HG02798 (cell line): ENCODE results near the gene NIFK.

Experiments used
- ATAC-seq: cut with Tn5 transposase; IDR thresholded peaks from one replicate; pipeline ENCODE4 v1.9.1; 2021; ENCODE audit warnings: mild to moderate bottlenecking; ENCODE audit not compliant: unreplicated experiment, poor library complexity

Gene NIFK

DNA sequence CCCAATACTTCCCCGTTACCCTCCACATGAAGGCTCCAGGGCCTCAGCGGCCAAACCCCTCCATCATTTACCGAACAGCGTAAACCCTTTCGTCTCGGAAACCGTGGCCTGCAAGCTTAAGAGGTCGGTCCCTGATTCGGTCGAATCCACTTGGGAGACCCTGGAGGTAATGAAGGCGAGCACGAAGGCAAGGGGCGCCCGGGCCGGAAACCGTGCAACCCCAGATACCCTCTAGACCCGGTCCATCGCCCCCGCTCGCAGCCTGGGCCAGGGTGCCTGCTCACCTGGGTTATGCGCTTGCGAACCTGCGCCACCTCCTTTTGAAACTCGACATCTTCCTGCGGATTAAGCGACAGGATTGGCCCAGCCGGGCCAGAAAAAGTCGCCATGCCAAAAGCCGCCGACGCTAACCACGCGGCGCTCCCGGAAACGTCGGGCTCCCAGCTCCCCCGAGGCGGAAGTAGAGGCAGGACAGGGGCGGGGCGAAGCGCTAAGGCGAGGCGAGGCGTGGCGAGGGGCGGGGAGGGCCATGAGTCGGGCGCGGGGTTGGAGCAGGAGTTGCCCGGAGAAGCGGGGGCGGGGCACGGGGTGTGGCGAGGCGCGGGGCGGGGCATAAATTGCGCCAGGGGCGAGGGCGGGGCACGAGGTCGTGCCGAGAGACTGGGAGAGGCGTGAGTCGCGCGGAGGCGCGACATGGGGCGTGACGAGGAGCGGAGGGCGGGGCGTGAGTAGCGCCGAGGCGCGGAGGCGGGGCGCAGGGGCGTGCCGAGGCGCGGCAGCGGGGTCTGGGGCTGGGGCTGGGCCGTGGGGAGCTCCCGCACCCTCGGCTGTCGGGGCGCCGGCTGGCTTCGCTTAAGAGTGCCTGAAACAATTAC lies at the start of gene NIFK:
Gene NIFK (minus strand): TSS at position 414 of the 875 bp plus-strand sequence. CDS start 25 bp downstream, at position 389.
- ATAC-seq, result peak; percentile 92

DNA sequence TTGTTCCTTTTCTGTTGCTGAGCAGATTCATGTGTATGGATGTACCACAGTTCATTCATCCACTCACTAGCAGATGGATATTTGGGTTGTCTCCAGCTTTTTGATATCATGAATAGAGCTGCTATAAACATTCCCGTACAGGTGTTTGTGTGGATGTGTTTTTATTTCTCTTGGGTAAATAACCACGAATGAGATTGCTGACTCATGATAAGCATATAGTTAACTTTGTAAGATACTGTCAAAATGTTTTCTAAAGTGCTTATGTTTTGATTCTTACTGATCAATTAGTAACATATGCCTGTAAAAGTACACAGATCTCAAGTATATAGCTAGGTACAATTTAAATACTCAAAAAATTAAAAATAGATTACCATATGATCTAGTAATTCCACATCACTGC lies 46.5 kb upstream of the NIFK start:
- ATAC-seq, result no peak

DNA sequence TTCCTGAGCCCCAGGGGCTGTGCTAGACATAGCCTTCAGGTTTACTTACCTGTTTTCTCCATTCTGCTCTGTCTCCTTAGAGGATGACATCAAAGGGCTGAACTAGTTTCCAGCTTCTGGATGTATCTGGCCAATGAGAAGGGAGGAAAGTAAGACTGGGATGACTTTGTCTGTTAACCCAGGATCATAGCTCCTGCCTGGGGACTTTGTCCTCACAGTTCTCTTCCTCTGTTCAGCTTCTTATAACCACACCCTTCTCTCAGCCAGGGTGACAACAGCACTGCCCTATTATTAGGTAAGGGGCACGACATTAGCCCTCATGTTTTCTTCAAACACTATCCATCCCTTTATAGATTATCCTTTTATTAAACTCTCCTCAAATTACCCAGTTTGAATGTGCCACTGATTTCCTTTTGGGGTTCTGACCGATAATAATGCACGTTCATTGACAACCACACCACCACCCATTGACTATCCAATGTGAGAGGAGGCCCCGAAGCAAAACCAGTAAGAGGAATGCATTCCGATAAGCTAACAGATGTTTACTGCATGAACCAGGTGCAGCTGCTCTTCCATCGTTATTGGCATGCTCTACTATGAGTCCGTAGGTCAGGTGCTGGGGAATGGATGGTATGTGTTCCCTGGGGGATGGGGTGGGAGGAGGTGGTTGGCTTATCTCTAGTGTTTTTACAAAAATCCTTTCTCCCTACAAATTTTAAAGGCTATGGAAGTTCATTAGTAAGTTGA lies 42.2 kb upstream of the NIFK start:
- ATAC-seq, result no peak

DNA sequence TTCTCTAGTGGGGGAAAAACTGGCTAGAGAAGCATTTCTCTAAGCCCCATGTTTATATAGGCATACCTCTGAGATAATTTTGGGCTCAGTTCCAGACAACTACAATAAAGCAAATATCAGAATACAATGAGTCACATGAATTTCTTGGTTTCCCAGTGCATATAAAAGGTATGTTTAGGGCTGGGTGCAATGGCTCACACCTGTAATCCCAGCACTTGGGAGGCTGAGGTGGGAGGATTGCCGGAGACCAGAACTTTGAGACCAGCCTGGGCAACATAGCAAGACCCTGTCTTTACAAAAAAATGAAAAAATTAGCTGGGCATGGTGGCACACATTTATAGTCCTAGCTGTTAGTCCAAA lies 41.0 kb upstream of the NIFK start:
- ATAC-seq, result no peak

DNA sequence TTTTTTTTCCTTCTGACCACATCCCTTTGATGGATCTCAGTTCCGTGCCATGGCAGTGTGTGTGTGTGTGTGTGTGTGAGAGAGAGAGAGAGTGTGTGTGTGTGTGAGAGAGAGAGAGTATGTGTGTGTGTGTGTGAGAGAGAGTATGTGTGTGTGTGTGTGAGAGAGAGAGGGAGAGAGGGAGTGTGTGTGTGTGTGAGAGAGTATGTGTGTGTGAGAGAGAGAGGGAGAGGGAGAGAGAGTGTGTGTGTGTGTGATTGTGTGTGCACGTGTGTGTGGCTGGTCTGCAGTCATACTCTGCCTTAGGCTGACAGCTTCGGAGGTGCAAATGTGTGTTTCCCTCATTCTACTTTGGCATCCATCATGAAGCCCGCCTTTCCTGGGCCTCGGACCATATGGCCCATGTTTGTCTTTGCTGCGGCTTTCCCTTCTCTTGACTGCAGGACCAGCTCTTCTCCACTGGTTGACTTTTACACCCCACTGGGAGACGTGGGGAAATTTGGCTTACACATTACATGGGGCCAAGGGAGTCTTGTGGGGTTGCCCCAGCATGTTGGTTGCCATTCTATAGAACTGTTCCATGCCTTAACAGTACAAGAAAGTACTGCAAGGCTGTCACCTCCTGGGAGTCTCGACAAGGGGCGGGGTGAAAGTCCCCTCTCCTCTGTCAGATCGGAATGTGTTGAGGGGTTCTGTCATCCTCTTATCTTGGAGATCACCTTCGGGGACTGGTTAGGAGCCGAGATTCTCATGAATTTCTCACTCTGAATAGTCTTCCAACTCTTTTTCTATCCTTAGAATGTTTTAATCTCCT lies 40.4 kb upstream of the NIFK start:
- ATAC-seq, result no peak

DNA sequence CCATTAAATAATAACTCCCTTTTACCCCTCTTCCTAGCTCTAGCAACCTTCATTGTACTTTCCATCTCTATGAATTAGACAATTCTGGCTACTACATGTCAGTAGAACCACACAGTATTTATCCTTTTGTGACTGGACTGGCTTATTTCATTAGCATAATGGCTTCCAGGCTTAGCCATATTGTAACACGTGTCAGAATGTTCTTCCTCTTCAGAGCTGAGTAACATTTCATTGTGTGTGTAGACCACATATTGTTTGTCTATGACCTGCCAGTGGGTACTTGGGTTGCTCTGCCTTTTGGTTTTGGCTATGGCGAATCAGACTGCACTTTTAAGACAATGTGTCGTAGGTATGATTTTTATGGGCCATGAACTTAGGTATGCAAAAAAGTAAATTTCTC lies 39.7 kb upstream of the NIFK start:
- no peak for ATAC-seq

DNA sequence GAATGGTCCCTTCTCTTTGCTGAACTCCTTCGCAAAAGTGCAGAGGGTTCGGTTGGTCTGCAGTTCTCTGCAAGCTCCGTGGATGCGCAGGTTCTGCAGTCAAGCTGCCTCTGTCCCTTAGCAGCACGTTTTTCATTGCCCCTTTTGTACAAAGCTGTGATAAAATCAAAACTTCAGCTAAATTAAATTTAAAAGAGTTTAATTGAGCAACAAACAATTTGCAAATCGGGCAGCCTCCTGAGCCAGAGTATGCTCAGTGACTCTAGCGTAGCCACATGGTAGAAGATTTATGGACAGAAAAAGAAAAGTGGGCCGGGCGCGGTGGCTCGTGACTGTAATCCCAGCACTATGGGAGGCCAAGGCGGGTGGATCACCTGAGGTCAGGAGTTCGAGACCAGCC lies 37.6 kb upstream of the NIFK start:
- no peak for ATAC-seq

DNA sequence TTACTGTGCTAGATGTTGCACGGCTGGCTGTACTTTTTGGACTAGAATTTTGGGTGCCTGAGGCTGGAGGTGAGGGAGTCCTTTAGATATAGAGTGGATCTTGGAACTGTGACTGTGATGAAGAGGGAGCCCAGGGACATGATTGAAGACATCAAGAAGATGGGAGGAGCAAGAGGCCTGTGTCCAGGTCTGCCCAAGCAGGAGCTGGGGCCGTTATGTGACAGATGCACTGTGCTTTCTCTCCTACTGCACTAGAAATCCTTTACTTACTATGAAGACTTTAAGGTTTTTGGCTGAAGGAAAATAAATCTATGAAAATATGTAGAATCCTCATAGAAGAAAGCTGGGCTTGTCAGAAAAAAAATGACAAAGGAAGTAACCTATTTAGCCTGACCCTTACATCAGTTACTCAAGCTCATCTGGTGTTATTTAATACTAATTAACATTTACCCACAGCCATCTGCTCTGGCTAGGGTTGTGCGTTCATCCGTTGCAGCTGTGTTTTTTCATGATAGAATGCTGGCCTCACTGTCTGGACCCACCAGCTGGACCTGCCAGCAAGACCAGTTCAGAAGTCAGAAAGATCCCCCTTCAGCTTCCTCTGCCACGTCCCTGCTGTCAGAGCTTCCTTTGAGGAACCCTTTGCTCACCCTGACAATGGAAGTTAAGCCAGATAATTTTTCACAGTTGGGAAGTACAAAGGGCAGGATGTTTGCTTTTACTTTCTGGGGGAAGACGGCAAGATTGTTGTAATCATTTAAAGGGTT lies 35.5 kb upstream of the NIFK start:
- ATAC-seq, result no peak

DNA sequence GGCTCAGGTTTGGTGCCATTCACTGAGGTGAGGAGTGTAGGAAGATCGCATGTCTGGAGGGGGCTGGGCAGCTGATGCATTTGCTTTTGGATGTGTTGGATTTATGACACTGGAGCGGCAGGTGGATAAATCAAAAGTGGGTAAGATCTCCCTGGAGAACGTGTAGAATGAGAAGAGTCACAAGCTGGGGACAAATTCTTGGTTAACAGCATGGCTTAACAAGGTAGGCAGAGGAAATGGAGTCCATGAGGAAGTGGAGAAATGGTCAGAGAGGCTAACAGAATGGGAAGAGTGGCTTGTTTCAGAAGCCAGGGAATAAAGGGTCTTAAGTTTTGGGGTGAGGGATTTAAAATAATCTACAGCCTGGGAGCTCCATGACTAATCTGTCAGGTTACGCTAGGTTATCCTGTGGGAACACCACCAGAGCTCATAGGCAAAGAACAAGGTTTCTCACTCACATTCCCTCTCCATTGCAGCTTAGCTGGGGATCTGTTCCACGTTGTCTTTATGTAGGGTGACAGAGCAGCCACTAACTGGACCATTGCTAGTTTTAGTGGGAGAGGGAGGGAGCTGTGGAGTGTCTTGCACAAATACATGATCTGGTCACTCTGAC lies 31.6 kb upstream of the NIFK start:
- no peak for ATAC-seq

DNA sequence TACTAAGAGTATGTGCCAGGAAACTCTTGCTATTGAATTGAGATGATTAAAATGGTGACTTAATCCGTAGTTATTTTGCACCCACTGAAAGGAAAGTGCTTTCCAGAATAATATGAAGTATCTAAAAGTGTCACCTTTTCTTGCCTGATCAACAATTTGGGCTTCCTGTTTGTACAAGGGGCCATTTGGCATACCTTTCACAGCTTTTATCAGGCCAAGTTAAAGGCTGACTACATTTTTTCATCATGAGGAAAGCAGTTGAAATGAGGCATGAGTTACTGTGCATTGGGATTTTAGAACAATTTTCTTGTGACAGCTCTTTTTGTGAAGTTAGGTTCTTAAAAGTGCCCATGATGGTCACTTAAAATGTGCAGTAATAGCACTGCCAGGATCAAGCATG lies 29.9 kb upstream of the NIFK start:
- no peak for ATAC-seq

DNA sequence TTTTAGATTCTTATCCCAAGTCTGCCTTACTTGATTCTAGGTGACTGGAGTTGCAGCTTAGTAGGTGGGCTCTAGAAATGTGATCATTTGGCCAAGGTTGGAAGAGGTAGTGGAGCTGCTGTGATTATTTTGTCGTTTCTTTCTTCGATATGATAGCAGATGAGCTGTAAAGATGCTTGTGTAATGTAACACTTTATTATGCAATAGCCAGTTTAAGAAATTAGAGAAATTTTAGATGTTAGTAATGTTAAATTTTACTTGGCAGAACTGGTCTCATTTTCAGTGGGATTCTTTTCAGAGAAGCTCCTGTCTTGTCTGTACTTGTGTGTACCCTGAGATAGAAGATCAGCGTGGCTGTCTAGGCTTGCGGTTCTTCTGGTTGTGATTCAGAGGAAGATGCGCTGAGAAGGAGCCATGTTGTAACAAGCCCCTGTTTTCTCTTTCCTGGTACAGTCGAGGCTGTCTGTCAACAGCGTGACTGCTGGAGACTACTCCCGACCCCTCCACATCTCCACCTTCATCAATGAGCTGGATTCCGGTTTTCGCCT lies 28.1 kb upstream of the NIFK start:
- no peak for ATAC-seq

DNA sequence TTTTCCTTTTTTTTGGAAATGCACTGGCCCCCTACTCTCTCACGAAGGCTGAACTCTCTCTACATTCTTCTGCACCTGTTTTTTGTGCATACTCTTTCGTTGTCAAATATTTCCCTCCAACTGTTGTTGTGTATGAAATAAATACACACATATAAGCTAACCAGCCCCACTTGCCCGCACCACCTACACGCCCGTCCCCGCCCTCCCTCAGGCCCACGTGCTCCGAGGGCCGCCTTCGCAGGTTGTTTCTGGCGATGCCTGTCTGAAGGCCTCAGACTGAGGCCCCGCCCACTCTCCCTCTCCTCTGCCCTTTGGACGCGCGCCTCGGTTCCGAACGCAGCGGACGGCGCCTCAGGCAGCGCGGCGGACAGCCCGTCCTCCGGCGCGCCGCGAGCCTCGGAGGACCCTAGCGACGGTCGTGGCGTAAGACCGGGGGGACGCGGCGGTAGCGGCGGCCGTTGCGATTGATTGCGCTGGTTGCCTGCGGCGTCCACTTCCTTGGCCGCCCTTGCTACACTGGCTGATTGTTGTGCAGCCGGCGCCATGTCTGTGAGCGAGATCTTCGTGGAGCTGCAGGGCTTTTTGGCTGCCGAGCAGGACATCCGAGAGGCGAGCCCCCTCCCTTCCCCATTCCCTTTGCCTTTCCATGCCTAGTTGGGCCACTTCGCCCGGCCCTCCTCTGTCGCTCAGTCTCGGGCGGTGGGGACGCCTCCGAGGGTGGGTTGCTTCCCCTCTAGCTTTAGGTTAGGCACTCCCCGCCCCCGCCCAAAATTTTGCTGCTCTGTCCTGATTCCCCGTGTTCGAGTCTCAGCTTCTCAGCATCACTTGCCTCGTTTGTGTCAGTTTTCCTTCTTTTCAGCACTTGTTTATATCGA lies 18.8 kb upstream of the NIFK start, which contains the start of gene TSN:
Gene TSN (plus strand): TSS at position 415 of the 875 bp plus-strand sequence. CDS start 129 bp downstream, at position 544.
- peak; percentile 100 for ATAC-seq

DNA sequence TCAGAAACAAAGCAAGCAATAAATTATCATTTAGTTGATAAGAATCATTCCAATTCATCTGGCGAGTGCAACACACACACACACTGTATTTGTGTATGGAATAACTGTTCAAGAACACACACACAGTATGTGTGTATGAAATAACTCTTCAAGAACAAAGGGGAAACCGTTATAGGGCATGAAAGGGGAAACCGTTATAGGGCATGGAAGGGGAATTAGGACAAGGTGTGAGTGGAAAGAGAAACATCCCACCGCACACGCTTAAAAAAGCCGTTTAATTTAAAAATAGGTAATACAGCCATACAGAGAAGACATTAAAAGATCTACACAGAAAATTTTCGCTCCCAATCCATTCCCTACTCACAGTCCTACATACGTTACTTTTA lies 18.2 kb upstream of the NIFK start:
- no peak for ATAC-seq

DNA sequence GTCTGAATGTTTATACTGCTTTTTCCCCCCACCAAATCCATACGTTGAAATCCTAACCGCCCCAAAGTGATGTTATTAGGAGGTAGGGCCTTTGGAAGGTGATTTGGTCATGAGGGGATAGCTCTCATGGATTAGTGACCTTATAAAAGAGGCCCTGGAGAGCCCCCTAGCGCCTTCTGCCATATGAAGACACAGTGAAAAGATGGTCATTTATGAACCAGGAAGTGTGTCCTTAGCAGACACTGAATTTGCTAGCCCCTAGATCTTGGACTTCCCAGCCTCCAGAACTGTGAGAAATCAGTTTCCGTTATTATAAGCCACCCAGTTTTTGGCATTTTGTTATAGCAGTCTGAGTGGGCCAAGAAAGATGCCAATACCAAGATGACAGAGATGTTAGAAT lies 11.5 kb upstream of the NIFK start:
- ATAC-seq, result no peak

DNA sequence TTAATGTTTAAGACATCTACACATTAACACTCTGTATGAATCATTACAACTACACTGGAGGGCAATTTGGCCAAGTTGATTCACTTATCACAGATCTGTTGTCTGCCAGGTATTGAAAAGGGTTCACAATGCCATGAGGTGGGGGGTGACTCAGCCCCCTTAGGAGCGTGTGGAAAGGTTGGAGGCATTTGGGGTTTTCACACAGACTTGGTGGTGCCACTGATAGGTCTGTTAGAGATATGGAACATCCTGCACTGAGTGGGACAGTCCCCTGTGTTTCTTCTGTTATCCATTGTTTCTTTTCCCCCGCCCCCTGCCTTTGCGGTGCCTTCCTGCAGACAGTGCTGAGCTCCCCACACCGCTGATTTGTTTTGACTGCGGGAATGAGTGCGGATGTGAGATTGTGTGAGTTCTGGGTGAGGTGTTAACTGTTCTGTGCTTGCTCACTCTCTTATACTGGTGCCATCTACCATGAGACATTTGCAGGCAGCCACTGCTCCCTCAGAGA lies 9.4 kb upstream of the NIFK start:
- ATAC-seq, result no peak

DNA sequence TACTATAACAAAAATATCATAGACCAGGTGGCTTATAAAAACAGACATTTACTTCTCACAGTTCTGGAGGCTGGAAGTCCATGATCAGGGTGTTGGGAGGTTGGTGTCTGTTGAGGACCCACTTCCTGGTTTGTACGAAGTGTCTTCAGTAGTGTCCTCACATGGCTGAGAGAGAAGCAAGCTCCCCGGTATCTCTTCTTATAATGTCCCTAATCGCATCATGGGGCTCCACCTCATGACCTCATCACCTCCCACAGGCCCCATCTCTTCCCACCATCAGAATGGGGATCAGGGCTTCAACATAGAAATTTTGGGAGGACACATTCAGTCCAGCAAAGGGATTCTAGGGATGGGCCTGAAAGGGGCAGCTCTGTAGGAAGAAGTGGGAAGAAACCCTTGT lies 4.8 kb upstream of the NIFK start:
- no peak for ATAC-seq

DNA sequence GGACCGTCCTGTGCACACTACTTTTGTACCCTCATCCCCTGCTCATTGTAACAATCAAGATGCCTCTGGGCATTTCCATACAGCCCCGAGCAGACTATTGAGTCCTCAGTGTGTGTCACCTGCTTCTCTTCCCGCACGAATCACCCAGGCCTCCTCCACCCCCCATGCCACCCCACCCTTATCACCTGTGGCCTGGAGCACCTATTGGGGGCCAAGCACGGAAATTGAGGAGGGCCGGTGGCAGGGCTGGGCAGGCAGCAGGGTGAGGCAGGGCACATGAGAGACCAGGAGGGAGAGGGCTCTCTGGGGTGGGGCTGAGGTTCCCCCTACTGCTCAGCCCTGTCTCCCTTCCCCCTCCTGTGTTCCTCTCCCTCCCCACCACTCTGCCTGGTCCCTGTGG lies 4.3 kb upstream of the NIFK start:
- no peak for ATAC-seq

DNA sequence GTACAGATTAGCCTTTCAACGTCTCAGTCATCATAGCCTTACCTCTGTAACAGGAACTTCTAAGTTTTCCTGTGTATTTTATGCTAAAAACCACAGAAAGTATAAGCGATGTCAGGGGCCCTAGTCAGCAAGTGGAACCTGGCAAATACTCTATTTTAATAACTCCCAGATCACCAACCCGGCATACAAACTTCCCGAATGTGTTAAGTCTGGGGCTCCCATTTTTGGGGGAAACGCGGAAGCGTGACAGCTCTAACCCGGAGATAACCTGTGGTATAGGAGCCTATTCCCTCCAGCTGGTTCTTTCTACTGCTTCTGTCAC lies 574 bp downstream of the NIFK start:
- ATAC-seq, result no peak
